Erythroblast (primary cell): ENCODE data around the gene CACNA2D1.

Experiments
- DNase-seq, 2 experiments: peaks; one replicate each; lab custom pipeline; 2025; lab: John Stamatoyannopoulos, UW
- GATA1 ChIP-seq: IDR thresholded peaks from 2 replicates; pipeline ENCODE4 v1.6.1; 2011; ENCODE audit warnings: low read depth, mild to moderate bottlenecking, control low read depth, low read length, moderate library complexity
- POLR2A ChIP-seq: IDR thresholded peaks from 2 replicates; pipeline ENCODE4 v1.6.1; 2011; ENCODE audit warnings: mild to moderate bottlenecking, low read length

The CACNA2D1 gene

DNA sequence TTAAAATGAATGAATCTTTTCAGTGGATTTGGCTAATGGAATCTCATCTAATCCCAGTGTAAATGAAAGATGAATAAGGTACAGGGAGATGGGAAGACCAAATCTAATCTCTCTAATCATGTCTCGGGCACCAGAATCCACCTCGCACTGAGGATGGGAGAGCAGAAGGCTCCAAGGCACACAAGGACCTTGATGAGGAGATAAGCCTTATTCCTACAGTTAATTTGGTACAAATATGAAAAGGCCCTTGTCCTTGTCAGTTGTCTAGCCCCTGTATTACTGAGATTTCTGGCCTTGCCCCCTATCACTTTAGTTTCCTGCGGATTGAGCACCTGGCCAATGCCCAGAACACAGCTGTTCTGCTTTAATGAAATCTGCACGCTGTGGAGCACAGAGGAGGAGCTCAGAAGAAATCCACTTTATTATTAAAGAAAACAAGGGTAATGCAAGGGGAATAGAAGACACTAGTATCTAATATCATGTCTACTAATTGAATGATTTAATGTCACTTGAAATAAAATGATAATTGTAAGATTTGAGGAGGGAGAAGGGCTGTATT, 352.4 kb downstream of the CACNA2D1 start:
- TF ChIP-seq POLR2A = no peak
- no peak for TF ChIP-seq GATA1
- DNase-seq = no peak

GRCh38 chr7:82087099-82087498, 356.5 kb downstream of the CACNA2D1 start:
- TF ChIP-seq GATA1 = no peak
- no peak for TF ChIP-seq POLR2A
- DNase-seq = no peak

GRCh38 chr7:82085116-82085515, 358.5 kb downstream of the CACNA2D1 start:
- DNase-seq = no peak
- TF ChIP-seq GATA1 (no peak), POLR2A (no peak)

GRCh38 chr7:82081644-82082224, 361.8 kb downstream of the CACNA2D1 start:
- peak in 1 of 2 experiments; percentile 3 for DNase-seq
- no peak for TF ChIP-seq GATA1
- no peak for TF ChIP-seq POLR2A

DNA sequence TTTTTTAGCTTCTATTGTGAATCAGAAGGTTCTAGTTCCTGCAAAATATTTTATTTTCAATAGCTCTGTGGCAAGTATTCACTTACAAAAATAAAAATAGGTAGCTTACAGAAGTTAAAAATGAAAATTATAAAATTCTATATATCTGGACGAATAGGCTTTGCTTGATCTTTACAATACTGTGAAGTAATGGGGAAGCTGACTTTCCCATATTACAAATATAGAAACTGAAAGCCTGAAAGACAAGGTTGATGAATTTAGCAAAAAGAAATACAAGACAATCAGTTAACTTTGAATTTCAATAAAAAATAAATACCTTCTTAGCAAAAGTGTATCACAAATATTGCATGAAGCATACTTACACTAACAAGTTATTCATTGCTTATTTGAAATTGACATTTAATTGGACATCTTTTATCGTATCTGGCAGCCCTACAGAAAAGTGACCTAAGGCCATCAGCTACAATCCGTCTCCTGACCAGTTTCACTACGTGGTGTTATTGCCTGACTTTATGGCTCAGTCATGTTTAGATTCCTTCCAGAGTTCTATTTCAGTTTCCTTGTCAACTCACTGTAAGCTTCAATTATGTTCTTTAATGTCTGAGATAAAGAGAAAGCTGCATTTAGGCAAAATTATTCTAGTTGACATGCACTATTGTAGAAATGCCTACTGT, 363.2 kb downstream of the CACNA2D1 start:
- TF ChIP-seq GATA1 (no peak), POLR2A (no peak)
- no peak for DNase-seq

DNA sequence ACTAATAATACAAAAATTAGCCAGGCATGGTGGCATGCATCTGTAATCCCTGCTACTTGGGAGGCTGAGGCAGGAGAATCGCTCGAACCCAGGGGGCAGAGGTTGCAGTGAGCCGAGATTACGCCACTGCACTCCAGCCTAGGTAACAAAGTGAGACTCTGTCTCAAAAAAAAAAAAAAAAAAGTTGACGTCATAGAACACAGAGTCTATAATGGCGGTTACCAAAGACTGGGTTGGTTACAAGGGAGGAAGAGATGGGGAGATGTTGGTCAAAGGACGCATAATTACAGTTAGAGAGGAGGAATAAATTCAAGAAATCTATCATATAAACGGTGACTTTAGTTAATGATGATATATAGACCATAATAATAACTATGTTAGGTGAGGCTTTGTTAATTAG, 364.1 kb downstream of the CACNA2D1 start:
- no peak for DNase-seq

GRCh38 chr7:82078807-82079206, 364.8 kb downstream of the CACNA2D1 start:
- TF ChIP-seq GATA1 (no peak), POLR2A (no peak)
- no peak for DNase-seq

More for the DNA sequence above, 364.1 kb downstream of the CACNA2D1 start:
- TF ChIP-seq POLR2A (no peak), GATA1 (no peak)

DNA sequence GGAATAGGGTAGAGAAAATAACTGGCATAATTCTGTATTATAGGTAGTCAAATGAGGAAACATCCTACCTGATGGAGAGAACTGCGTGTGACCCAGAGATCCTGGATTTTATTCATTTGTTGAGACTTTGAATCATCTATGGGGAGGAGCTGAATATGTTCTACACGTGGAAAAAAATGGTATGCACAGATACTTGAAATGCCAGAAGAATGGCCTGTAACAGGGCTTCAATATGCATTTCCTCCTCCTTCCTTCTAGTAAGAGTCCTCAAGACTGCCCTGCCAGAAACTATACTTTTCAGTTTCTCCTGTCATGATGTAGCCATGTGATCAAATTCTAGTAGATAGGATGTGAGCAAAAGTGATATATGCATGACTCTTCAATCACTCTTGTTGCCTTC, 372.1 kb downstream of the CACNA2D1 start:
- no peak for DNase-seq
- no peak for TF ChIP-seq POLR2A
- TF ChIP-seq GATA1 = no peak

DNA sequence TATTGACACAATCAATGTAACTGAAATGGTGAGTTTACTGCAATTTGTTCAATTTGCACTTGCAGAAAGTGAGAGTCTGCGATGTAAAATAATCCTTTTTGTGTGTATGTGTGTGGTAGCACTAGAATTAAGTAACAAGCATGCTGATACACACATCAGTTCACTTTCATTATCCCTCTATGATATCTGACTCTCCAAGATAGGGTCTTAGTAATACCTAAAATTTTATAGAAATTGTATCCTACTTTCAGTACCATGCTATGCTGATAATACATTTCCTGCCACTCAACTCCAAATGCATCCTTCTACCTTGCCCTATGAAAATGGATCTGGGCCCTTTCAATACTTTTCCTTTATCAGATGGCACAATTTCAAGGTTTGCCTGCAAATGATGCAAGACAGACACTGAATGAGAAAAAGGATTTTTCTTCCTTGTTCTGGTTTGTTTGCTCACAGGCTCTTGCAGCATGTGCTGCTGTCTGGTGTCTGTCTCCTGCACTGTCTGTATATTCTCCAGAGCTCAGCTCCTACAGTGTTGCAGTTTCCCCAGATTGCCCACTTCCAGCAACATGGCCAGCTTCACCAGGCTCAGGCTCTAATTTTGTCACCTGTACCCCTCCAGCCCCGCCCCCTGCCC, 375.8 kb downstream of the CACNA2D1 start:
- DNase-seq = no peak
- TF ChIP-seq GATA1 (no peak), POLR2A (no peak)

DNA sequence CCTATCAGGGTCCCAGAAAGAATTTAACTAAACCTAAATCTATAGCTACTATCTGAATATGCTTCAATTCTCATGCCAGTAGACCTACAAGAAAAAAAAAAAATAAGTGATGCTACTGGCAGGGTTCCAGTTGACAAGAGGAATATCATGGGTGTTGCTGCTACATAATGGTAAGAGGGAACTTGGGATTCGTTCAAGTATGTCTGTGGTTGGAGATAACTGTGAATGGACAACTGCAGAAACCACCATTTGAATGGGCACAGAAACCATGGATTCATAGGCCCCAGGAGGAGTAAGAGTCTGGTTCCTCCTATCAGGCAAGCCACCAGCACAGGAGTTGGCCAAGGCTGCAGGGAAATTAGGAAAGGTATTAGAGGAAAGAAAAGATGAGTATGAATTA, 386.1 kb downstream of the CACNA2D1 start:
- no peak for DNase-seq
- TF ChIP-seq POLR2A (no peak), GATA1 (no peak)

- no peak for DNase-seq
- TF ChIP-seq GATA1 = no peak
These were observed 387.3 kb downstream of the CACNA2D1 start for GRCh38 chr7:82056282-82056681.

DNA sequence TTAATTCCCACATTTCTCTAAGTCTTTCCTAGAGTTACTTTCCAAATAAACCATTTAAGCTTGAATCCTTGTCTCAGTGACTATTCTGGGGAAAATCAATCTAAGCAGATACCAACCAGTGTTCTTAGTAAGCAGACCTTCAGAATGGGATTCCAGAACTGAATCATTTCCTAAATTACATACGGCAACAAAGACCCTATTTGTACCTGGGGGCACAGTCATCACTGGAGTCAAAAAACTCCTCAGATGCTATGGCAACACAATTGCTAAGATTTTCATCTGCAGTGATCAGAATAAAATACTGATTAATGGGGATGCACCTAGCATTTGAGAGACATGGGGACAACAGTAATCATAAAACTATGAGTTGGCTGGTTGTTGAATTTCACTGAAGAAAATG, 389.0 kb downstream of the CACNA2D1 start:
- TF ChIP-seq GATA1 (no peak), POLR2A (no peak)

GRCh38 chr7:82053453-82054032, 390.0 kb downstream of the CACNA2D1 start:
- no peak for DNase-seq
- TF ChIP-seq POLR2A (no peak), GATA1 (no peak)

More for the DNA sequence above, 389.0 kb downstream of the CACNA2D1 start:
- no peak for DNase-seq

DNA sequence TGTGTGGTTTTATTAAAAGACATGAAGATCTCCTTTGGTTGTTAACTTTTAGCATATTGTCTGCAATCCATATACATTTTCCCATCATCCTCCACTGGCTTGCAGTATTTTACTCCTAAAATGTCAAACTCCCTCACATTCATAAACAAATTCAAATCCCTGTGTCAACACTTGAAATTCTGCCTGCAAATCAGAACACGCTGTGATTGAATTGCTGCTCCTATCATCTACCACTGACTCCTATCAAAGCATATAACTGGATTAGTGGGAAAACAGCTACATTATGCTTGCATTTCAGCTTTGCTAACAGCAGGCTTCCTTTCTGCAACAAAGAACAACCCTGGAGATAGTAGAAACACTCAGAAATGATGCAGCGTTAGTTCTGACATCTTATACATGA, 392.0 kb downstream of the CACNA2D1 start:
- no peak for TF ChIP-seq GATA1
- TF ChIP-seq POLR2A = no peak
- DNase-seq = no peak

- no peak for DNase-seq
- TF ChIP-seq GATA1 (no peak), POLR2A (no peak)
These were observed 392.8 kb downstream of the CACNA2D1 start for GRCh38 chr7:82050792-82051191.
